HEK293 (cell line): ENCODE results near the gene DCAKD.

Experiments
- CTCF ChIP-seq: fragments of 450-650 bp; formaldehyde crosslinking; IDR thresholded peaks from 2 replicates; pipeline ENCODE4 v1.5.1; 2016; ENCODE audit warnings: missing biosample characterization, missing genetic modification characterization
- GLIS1 ChIP-seq: fragments of 450-650 bp; formaldehyde crosslinking; IDR thresholded peaks from 2 replicates; pipeline ENCODE4 v1.5.1; 2016; ENCODE audit warnings: missing biosample characterization, missing genetic modification characterization
- YY1 ChIP-seq: fragments of 450-650 bp; formaldehyde crosslinking; IDR thresholded peaks from 2 replicates; pipeline ENCODE4 v1.5.1; 2018; ENCODE audit warnings: missing biosample characterization, missing genetic modification characterization
- ZBTB21 ChIP-seq: fragments of 450-650 bp; formaldehyde crosslinking; IDR thresholded peaks from 2 replicates; pipeline ENCODE4 v1.5.1; 2017; ENCODE audit warnings: missing biosample characterization, missing genetic modification characterization
- ZNF202 ChIP-seq: fragments of 450-650 bp; formaldehyde crosslinking; IDR thresholded peaks from 2 replicates; pipeline ENCODE4 v1.5.1; 2016; ENCODE audit warnings: missing biosample characterization, missing genetic modification characterization, borderline replicate concordance
- ZNF302 ChIP-seq: fragments of 450-650 bp; formaldehyde crosslinking; IDR thresholded peaks from 2 replicates; pipeline ENCODE4 v1.5.1; 2016; ENCODE audit warnings: missing biosample characterization, missing genetic modification characterization, low read depth
- ZNF513 ChIP-seq: fragments of 450-650 bp; IDR thresholded peaks from 2 replicates; pipeline ENCODE4 v1.5.1; 2018; ENCODE audit warnings: missing biosample characterization, missing genetic modification characterization
- ZNF596 ChIP-seq: fragments of 450-650 bp; IDR thresholded peaks from 2 replicates; pipeline ENCODE4 v1.5.0; 2018; ENCODE audit warnings: missing biosample characterization, mild to moderate bottlenecking, missing genetic modification characterization, moderate library complexity
- ZNF660 ChIP-seq: fragments of 450-650 bp; IDR thresholded peaks from 2 replicates; pipeline ENCODE4 v1.5.1; 2018; ENCODE audit warnings: missing biosample characterization, mild to moderate bottlenecking, missing genetic modification characterization
- ZNF704 ChIP-seq: fragments of 450-650 bp; formaldehyde crosslinking; IDR thresholded peaks from 2 replicates; pipeline ENCODE4 v1.5.1; 2016; ENCODE audit warnings: missing biosample characterization, missing genetic modification characterization
- TF ChIP-seq, protein P1 (sequence below): fragments of 450-650 bp; formaldehyde crosslinking; IDR thresholded peaks from 2 replicates; pipeline ENCODE4 v1.5.1; 2017; ENCODE audit warnings: missing biosample characterization, mild to moderate bottlenecking, missing genetic modification characterization, moderate library complexity

DNA sequence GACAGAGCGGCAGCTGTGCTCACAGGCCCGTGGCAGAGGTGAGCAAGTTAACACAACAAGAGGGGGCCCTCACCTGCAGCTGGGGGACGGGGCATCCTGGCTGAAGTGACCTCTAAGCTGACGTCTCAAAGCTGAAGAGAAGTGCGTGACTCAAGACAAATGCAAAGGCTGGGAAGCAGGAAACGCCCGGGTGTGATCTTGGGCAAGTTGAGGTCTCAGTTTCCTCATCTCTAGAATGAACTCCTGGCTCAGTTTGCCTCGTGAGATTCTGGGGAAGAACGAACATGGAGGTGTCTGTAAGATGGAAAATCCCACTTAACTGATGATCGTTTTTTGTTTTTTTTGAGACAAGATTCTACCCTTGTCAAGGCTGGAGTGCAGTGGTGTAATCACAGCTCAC lies 43.2 kb downstream of the DCAKD start:
- TF ChIP-seq ZNF660 (tag by site-specific recombination) = no peak
- no peak for TF ChIP-seq CTCF (tag by site-specific recombination)
- TF ChIP-seq ZNF202 (tag by site-specific recombination) = no peak
- TF ChIP-seq, protein P1, sequence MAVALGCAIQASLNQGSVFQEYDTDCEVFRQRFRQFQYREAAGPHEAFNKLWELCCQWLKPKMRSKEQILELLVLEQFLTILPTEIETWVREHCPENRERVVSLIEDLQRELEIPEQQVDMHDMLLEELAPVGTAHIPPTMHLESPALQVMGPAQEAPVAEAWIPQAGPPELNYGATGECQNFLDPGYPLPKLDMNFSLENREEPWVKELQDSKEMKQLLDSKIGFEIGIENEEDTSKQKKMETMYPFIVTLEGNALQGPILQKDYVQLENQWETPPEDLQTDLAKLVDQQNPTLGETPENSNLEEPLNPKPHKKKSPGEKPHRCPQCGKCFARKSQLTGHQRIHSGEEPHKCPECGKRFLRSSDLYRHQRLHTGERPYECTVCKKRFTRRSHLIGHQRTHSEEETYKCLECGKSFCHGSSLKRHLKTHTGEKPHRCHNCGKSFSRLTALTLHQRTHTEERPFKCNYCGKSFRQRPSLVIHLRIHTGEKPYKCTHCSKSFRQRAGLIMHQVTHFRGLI (tag by site-specific recombination) = no peak
- TF ChIP-seq GLIS1 = no peak
- no peak for TF ChIP-seq ZNF596 (tag by site-specific recombination)
- TF ChIP-seq YY1 (tag by site-specific recombination) = no peak
- TF ChIP-seq ZNF513 (tag by site-specific recombination) = no peak
- TF ChIP-seq ZNF704 = no peak
- no peak for TF ChIP-seq ZBTB21 (tag by site-specific recombination)
- no peak for TF ChIP-seq ZNF302 (tag by site-specific recombination)
